Iris pigment epithelial cell (primary cell): Measurements from ENCODE around the gene PTGR3.
A peak's percentile ranks its signal among the peaks of the same experiment; 100 is the strongest.

Experiments
- DNase-seq: peaks from one replicate; pipeline ENCODE4 v3.0.0-alpha.2; 2011; ENCODE audit warnings: low read depth

The PTGR3 gene

DNA sequence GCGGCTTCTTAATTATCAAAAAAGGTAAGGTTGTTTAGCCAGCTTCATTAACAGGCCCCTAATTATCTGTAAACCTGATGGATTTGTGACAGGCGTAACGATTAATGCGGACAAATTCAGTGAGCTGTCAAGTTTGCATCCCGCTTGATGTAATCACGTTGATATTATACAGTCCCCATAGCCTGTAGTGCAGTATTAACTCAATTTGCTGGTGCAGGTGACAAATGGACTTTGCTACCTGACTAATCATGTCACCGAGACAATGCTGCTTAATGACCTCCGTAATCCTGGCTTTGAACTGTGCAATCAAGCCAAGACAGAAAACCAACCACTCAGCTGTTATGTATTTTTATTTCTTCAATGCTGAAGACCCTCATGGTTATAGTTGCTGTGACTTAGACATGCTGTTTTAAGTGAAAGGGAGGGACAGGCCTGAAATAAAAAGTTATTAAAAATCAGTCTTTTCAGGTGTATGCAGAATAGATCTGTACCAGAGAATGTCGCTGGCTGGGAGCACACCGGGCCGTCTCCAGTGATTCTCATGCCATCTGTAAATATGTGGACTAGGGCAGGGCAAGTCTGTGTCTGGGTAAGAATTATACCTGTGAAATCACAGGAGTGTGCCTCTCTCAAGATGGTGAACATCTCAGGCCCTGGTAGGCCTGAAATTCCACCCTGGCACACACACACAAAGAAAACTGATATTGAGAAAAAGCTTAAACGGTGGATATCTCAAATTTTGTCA is 6.0 kb upstream of the PTGR3 start:
- no peak for DNase-seq

DNA sequence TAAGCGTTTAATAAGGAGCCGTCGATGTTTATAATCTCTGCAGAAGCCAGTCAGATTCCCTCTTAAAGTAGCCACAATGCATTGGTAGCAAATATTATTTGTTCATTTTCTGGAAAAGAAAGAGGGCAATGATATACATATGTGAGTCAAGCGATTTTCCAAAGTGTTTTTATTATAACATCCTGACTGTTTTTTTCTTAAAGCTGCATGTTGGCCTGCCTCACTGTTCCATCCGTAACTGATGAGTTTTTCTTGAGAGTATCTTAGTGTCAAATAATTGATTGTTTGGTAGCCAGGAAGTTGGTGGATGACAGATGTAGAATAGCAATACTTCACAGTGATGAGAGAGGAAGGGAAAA is 5.4 kb upstream of the PTGR3 start:
- DNase-seq = no peak

DNA sequence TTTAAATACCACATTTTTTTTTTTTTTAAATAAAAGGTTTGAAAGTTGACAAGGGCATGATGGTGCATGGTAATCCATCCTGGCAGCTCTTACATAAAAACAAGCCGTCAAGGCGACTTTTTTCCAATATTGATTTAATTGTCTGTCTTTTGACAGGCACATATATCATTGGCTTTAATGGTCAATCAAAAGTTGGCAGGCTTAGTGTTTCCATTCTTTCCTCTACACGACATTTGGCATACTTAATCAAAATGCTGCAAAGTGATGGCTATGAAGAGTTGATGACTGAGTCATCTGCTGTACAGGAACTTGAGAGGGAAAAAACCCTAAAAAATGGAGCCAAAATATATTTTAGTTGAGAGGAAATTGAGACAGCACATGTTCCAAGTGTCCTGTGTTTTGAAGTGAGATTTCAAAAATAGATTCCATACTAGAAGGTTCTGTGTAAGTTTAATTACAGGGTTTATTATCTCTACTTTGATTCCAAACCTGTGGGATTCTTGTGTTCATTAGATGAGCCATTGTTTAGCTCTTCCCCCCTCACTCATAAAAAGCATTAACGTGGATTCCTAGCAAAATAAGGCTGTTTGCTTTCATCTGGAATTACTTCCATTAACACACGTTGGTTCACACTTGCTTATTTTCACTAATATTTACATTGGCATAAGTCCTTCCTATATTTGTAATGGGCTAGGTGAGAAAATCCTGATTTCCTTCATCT is 4.8 kb upstream of the PTGR3 start:
- DNase-seq = no peak

DNA sequence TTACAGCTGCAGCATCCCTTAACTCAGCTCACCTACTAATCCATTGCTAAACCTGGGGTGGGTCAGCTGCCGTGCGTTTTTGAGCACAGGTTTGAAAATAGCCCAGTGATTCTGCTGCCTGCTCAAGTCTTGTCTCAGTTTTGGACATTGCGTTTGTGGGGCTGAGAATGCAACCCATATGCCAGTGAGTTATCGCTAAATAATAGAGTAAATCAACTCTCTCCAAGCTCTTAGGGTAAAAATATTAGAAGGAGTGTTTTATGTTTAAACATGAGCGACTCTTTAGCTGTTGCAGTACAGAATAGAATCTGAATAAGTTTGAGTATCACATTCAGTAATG is 3.8 kb upstream of the PTGR3 start:
- DNase-seq = no peak

DNA sequence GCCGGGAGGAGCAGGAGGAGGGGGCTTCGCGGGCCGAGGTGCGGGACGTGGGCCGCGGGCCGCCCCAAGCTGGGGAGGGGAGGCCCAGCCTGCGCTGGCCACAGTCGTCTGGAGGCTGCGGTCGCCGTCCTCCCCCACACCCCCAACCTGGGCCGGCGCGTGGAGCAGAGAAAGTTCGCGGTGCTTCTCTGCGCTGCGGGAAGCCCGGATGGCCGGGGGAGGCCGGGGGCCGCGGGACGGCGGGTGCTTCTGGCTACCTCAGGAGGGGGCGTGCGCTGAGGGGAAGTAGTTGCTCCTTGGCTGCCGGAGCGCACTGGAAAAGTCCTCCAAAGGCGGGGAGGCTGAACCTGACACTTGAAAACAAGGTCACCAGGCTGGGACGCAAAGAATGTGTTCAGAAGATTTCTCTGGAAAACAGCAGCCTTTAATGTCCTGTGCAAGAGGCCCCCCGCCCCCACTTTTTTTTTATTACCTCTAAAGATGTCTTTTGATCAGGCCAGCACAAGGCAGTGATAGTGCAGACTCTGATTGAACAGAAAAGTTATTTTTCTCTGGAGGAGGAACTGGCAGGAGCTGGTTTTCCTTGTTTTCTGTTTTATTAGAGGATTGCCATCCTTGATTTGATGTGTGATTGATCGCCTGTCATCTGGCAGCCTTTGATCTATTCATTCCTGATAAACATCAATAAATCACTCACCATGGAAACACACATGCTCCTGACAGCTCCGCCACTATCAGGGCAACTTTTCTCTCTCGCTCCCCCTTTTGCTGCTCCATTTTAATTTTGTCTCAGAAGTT is 3.2 kb upstream of the PTGR3 start:
- peak; percentile 42 for DNase-seq

DNA sequence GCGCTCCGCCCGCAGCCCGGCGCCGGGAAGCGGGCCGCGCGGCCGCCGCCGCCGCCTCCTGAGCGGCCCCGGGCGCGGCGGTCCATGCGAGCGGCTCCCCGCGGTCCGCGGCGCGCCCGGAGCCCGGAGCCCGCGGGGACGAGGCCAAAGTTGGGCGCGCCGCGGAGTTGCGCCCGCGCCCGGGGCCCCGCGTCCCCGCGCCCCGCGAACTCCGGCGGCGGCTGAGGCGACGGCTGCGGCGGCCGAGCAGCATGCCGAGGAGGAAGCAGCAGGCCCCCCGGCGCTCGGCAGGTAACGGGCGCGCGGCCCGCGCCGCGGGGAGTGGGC is 2.6 kb upstream of the PTGR3 start:
- no peak for DNase-seq

DNA sequence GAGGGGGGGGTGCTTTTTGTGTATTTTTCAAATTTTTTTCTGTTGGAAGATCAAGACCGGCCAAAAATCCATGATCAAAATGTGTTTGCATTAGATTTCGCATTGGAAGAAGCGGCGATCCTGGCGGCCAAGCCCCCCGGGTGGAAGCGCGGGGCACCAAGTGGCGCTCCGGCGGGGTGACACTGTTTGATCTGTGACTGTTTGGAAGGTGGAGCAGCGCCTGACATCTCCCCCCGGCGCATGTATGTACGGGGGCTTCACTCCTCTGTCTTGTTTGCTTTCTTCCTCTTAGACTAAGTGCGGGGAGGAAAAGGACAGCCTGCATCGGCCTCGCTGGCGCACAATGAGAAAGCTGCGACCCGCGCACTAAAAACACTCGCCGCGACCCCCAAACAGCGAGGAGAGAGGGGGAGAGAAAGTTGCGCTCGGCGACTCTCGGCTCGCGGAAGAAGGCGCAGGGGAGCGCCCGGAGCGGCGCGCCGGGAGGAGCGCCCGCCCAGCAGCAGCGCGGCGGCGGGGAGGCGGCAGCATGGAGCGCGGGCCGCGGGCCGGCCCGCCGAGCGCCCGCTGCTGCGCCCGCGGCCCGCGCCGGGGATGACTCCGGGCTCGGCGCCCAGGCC is 2.2 kb upstream of the PTGR3 start:
- DNase-seq = peak; percentile 41

DNA sequence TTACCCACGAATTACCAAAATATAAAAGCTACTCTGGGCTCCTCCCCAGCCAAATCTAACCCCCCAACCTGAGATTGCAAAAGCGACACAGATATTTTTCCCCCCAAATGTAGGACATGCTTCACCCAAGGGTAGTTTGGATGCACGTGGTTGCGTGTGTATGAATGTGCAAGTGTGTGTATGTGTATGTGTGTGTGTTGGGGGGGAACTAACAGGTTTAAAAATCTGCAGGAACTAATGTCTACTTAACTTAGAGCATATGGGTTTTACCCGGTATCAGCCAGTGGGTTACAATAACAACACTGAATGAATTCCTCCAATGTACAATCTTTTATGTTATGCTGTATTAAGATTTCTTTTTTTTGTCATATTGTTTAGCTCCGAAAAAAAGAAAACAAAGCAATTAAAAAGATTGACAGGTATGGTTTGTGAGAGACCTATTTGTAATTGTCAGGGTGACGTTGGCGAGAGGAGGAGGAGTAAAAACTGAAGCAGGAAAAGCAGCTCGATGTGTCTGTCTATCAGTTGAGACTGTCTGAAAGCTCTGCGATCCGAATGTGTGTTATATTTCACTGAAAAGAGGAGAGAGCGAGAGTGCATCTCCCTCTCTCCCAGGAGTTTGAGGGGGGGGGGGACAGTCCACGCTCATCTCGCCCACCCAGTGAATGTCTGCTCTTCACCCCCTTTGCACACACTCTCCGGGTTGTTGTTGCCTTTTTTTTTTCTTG is 1.5 kb upstream of the PTGR3 start, which contains the start of gene TSHZ1:
Gene TSHZ1, plus strand, starts transcription at position 524 of the 728 bp plus-strand sequence. CDS start 1,080 bp downstream, outside the sequence.
- peak; percentile 95 for DNase-seq

DNA sequence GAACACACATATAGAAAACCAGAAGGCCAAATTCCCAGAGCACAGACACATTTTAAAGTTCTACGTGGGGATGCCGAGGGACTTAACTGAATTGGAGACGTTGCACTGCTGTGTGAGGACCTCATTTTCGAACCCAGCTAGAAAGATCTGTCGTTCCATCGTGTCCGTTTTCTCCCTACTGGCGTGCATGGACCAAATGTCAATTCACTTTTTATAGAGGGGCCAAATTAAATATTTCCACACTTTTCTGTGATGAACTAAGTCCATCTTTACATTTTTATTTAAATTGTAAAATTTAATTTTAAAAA is 966 bp upstream of the PTGR3 start:
- DNase-seq = peak; percentile 35

DNA sequence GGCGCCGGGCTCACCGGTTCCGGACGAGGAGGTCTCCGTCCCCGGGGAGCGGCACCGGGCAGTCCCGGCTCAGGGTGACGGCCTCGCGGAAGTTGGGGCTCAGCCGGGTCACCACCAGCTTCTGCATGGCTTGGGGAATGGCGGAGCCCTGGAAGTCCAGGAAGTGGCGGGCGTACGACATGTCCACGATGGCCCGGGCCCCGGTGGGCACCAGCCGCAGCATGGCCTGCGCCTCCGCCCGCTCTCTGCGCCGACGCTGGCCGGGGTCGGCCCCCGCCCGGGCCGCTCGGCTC is 157 bp downstream of the PTGR3 start:
- DNase-seq = no peak

DNA sequence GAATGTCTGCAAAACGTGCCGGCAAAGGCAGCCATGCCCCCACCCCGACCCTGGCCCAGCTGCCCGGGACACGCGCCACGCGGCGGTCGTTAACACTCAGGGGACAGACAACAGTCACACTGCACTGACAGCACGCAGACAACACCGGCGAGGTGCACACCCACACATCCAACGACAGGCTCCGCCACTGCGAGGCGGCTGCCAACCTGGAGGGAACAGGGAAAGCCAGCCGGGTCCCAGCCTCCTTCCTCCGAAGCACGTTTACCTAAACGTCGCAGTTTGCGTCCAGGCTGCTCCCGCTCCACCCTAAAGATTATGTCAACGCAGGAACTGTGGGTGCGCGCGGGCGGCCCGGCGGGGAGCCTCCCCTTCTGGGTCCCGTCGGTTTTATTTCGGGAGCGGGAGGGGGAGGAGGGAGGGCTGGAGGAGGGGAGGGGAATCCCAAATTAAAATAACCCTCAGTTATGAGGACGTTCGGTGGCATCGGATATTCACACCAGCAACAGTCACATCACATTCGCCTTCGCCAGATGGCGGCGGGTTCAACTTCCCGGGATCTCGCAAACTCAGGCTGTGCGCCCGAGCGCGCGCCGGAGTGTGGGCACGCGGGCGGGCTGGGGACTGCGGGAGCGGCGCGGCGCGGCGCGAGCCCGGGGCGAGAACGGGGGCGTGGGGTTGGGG is 644 bp downstream of the PTGR3 start:
- peak; percentile 76 for DNase-seq

DNA sequence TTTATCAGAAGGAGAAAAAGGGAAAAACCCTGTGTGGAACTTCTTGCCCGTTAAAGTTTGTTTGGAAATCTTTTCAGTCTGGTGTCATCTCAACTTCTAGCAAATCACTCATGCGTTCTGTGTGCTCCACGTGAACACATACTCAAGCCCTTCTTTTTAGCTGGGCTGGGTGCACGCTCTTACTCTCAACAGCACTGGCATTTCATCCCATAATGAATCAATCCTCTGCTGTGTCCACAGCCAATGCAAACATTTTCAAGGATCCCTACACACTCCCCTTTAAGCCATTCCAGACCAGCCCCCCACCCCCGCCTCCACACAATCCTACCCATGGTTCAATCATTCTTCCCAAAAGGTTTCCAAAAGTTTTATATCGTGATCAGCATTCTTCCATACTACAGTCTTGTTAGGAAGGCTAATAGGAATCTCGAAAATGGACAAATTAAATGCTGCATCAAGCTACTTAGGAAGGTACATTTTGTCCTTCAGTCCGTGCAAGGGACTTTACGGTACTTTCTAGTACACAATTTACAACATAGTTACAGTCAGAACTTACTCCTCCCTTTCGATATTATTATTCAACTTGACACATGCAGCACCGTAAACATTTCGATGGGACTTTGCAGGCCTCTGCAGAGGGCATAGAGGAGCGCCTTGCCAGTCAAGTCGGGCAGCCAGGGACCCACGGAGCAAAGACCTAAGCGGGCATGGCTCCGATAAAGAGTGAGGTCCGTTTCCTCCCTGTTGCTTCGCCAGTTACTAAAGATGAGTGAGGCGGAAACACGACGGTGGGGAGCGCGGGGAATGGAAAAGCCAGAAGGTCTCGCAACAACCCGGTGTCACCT is 1.4 kb downstream of the PTGR3 start:
- peak; percentile 45 for DNase-seq

DNA sequence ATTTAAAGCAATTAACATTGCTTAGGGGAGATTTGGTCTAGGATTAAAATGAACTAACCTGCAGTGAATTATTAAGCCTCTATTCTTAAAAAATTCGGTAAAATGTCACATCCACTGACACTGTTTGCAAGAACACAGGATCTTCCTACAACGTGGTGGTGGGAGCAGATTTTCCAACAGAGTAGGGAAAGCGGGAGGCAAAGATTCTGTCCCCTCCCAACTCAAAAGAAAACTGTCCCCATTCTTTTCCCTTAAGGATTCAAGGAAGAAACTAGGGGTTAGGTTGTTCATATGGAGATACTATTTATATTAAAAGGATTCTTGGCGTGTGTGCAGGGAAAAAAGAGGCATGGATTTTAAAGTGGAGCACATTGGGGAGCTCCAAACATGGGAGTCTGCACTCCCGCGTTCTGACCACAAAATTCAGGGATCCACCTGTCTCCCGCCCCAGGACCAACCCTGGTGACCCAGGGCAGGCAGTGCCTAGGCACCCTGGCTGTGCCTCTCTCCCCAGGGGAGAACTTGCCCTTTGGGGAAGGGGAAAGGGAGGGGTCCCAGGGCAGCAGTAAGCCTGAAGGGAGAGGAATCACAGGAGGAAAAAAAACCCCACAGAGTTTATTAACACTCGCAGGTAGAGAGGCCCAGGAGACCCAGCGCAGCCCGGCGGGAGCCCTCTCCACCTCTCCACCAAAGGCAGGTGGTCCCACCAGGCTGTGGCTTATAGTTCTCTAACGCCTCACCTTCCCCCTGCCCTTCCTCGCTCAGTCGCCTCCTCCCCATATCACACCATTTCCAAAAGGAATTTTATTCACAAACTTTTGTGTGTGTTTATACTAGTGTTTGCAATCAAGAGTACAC is 2.3 kb downstream of the PTGR3 start:
- no peak for DNase-seq

DNA sequence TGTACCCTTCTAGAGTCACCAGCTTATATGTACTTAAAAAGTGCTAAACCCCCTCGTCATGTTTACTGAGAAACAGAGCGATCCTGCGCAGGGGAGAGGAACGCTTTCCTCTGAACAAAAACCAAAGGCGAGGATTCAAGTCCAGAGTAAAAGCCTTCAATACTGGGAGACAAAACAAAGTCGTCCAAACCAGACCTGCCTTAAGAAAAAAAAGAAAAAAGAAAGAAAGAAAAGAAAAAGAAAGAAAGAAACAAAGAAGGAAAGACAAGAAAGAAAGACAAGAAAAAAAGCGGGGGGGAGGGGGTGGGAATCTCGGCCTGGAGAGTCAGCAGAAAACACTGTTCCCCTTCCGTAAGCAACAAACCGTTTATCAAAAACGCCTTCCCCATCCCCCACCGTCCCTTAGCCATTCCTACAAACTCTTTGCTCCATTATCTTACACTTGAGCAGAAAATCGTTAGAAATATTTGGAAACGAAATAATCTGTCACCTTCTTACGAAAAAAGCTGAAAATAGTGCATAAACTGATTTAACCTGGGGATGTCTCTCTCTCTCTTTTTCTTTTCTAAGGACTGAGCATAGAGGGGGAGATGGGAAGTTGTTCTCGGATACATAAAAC is 3.3 kb downstream of the PTGR3 start:
- DNase-seq = no peak

DNA sequence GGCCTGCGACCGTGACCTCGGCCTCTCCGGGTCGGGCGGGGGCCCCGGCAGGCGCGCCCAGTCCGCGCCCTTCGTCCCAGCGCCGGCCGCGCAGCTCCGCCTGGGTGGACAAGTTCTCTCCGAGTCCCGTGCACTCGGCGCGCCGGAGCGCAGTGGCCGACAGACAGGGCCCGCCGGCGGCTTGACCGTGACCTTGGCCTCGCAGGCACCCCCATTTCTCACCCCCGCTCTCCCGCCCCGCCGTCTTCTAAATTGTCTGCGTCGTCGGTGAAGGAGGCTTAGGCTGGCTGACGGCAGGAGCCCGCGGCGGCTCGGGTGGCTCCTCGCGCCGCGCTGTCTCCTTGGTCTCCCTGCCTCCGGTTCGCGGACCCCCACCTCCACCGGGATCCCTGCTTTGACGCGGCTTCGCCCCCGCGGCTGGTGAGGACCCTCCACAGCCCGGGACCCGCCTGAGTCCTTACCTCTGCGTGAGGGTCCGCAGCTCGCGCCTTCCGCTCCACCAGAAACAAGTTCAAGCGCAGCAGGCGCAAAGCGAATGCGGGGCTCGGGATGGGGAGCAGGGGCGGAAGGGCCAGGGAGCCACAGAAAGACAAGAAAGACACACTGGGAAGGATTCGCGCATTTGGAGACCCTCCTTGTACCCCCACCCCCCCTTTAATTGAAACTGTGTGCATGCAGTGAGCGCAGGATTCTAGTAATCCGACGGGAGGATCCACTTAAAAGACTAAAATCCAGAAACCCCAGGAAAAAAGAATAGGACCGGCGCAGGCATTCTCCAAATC is 4.0 kb downstream of the PTGR3 start:
- DNase-seq = no peak

DNA sequence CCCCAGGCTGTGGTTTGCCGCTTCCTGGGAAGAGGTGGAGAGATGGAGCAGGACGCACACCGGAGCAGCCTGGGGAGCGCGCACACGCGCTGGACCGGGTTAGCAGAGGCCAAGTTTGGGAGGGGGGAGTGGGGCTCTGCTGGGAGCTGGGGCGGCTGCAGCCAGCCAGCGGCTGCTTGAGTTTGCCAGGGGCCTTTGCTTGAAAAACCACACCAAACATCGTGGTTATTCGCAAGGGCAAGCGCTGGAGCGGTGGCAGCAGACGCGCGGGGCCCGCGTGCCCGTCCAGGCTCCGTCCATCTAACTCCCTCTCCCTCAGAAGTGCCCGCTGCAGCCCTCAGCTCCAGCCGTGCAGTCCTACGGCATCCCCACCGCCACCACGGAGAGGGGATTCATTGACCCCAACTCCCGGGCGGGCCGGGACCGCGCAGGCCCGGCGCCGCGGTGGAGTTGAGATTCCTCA is 4.6 kb downstream of the PTGR3 start:
- DNase-seq = no peak

DNA sequence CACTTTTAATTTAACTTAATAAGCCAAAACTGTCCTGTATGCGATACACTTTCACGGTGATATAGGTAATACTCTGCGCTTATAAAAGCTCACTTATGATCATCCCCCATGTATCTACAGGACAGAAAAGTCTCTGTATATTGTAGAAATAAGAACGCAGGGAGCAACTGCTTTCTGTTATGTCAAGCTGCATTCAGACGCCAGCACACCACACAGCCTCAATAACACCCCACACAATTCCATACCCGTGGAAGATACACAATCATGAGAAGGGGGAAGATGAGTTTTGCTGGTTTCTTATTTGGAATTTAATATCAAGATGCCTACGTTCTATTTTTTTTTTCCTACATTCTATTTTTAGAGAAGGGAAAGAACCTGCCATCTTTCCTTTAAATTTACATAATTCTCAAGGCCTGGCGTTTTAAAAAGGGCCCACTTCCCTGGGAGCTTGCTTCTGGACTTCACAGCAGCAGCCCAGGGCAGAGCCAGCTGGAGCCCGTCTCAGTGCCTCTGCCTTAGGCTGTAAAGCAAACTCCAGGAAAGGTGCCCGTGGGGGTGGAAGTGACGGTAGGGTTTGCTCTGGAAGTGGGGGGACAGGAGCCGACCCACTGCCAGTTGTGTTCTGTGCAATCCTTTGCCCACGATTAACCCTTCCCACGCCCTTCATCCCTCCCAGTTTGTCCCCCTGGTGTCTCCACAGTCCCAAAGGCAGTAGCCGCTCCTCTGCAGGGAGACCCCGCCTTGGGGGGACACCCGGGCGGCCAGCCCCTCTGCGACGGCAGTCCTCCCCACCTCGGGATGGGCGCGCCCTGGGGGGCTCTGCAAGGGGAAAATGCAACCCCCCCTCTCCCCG is 5.3 kb downstream of the PTGR3 start:
- no peak for DNase-seq
